Measurements from ENCODE around the gene ZNF324.

Gene ZNF324

GRCh38 chr19:58513694-58514563 is 47.0 kb downstream of the ZNF324 start:
- H3K36me3 ChIP-seq (ENCODE audit: control insufficient read depth, insufficient read depth, low read length), result peaks cover 16% of the 10 kb centered on the region
- peak; percentile 83 to 89 (median 87) for DNase-seq
- no peak overlapping the region for H3K4me3 ChIP-seq (ENCODE audit: insufficient read depth, low read depth, low read length, poor library complexity, severe bottlenecking)
- H3K9me3 ChIP-seq (ENCODE audit: control insufficient read depth, low read length), result no peaks in the 10 kb centered on the region
- H3K27me3 ChIP-seq (replicated peaks; ENCODE audit: control insufficient read depth, insufficient read depth, low read length, poor library complexity, severe bottlenecking), result no peaks in the 10 kb centered on the region
- peak overlapping the region; percentile 42 for H3K27ac ChIP-seq (ENCODE audit: insufficient read depth, low read length, poor library complexity, severe bottlenecking)
- peaks cover 22% of the 10 kb centered on the region for H3K4me1 ChIP-seq (ENCODE audit: control insufficient read depth, insufficient read depth, low read length, poor library complexity, severe bottlenecking)

GRCh38 chr19:58514564-58515022 is 47.7 kb downstream of the ZNF324 start:
- Histone ChIP-seq H3K27ac (ENCODE audit: insufficient read depth, low read length, poor library complexity, severe bottlenecking) (no peak overlapping the region), H3K27me3 (replicated peaks; ENCODE audit: control insufficient read depth, insufficient read depth, low read length, poor library complexity, severe bottlenecking) (no peaks in the 10 kb centered on the region), H3K4me3 (ENCODE audit: insufficient read depth, low read depth, low read length, poor library complexity, severe bottlenecking) (no peak overlapping the region), H3K4me1 (ENCODE audit: control insufficient read depth, insufficient read depth, low read length, poor library complexity, severe bottlenecking) (peaks cover 26% of the 10 kb centered on the region), H3K36me3 (ENCODE audit: control insufficient read depth, insufficient read depth, low read length) (peaks cover 16% of the 10 kb centered on the region), H3K9me3 (ENCODE audit: control insufficient read depth, low read length) (no peaks in the 10 kb centered on the region)
- no peak for DNase-seq

GRCh38 chr19:58515259-58515658 is 48.4 kb downstream of the ZNF324 start:
- no peak overlapping the region for H3K4me3 ChIP-seq (ENCODE audit: insufficient read depth, low read depth, low read length, poor library complexity, severe bottlenecking)
- no peak for DNase-seq
- H3K27me3 ChIP-seq (replicated peaks; ENCODE audit: control insufficient read depth, insufficient read depth, low read length, poor library complexity, severe bottlenecking), result no peaks in the 10 kb centered on the region
- H3K27ac ChIP-seq (ENCODE audit: insufficient read depth, low read length, poor library complexity, severe bottlenecking), result peak overlapping the region; percentile 3
- H3K4me1 ChIP-seq (ENCODE audit: control insufficient read depth, insufficient read depth, low read length, poor library complexity, severe bottlenecking), result peaks cover 26% of the 10 kb centered on the region
- H3K36me3 ChIP-seq (ENCODE audit: control insufficient read depth, insufficient read depth, low read length), result peaks cover 16% of the 10 kb centered on the region
- no peaks in the 10 kb centered on the region for H3K9me3 ChIP-seq (ENCODE audit: control insufficient read depth, low read length)

GRCh38 chr19:58516246-58516836 is 49.5 kb downstream of the ZNF324 start:
- Histone ChIP-seq H3K27ac (ENCODE audit: insufficient read depth, low read length, poor library complexity, severe bottlenecking) (no peak overlapping the region), H3K4me1 (ENCODE audit: control insufficient read depth, insufficient read depth, low read length, poor library complexity, severe bottlenecking) (peaks cover 26% of the 10 kb centered on the region), H3K27me3 (replicated peaks; ENCODE audit: control insufficient read depth, insufficient read depth, low read length, poor library complexity, severe bottlenecking) (no peaks in the 10 kb centered on the region), H3K36me3 (ENCODE audit: control insufficient read depth, insufficient read depth, low read length) (peaks cover 16% of the 10 kb centered on the region), H3K9me3 (ENCODE audit: control insufficient read depth, low read length) (no peaks in the 10 kb centered on the region), H3K4me3 (ENCODE audit: insufficient read depth, low read depth, low read length, poor library complexity, severe bottlenecking) (no peak overlapping the region)
- no peak for DNase-seq

- no peak for DNase-seq
- Histone ChIP-seq H3K4me3 (ENCODE audit: insufficient read depth, low read depth, low read length, poor library complexity, severe bottlenecking) (no peak overlapping the region), H3K4me1 (ENCODE audit: control insufficient read depth, insufficient read depth, low read length, poor library complexity, severe bottlenecking) (peaks cover 26% of the 10 kb centered on the region), H3K27me3 (replicated peaks; ENCODE audit: control insufficient read depth, insufficient read depth, low read length, poor library complexity, severe bottlenecking) (no peaks in the 10 kb centered on the region), H3K36me3 (ENCODE audit: control insufficient read depth, insufficient read depth, low read length) (peaks cover 16% of the 10 kb centered on the region), H3K27ac (ENCODE audit: insufficient read depth, low read length, poor library complexity, severe bottlenecking) (no peak overlapping the region), H3K9me3 (ENCODE audit: control insufficient read depth, low read length) (no peaks in the 10 kb centered on the region)
These were observed 50.3 kb downstream of the ZNF324 start for GRCh38 chr19:58516964-58517833.

GRCh38 chr19:58518256-58519086 is 51.6 kb downstream of the ZNF324 start:
- H3K27ac ChIP-seq (ENCODE audit: insufficient read depth, low read length, poor library complexity, severe bottlenecking), result peak overlapping the region; percentile 73
- peaks cover 16% of the 10 kb centered on the region for H3K36me3 ChIP-seq (ENCODE audit: control insufficient read depth, insufficient read depth, low read length)
- H3K4me1 ChIP-seq (ENCODE audit: control insufficient read depth, insufficient read depth, low read length, poor library complexity, severe bottlenecking), result peaks cover 24% of the 10 kb centered on the region
- DNase-seq, result no peak
- no peaks in the 10 kb centered on the region for H3K9me3 ChIP-seq (ENCODE audit: control insufficient read depth, low read length)
- H3K4me3 ChIP-seq (ENCODE audit: insufficient read depth, low read depth, low read length, poor library complexity, severe bottlenecking), result peak overlapping the region; percentile 61
- no peaks in the 10 kb centered on the region for H3K27me3 ChIP-seq (replicated peaks; ENCODE audit: control insufficient read depth, insufficient read depth, low read length, poor library complexity, severe bottlenecking)

- H3K4me3 ChIP-seq (ENCODE audit: insufficient read depth, low read depth, low read length, poor library complexity, severe bottlenecking), result peak overlapping the region; percentile 61
- H3K4me1 ChIP-seq (ENCODE audit: control insufficient read depth, insufficient read depth, low read length, poor library complexity, severe bottlenecking), result peaks cover 20% of the 10 kb centered on the region
- peaks cover 16% of the 10 kb centered on the region for H3K36me3 ChIP-seq (ENCODE audit: control insufficient read depth, insufficient read depth, low read length)
- no peaks in the 10 kb centered on the region for H3K27me3 ChIP-seq (replicated peaks; ENCODE audit: control insufficient read depth, insufficient read depth, low read length, poor library complexity, severe bottlenecking)
- peak overlapping the region; percentile 73 for H3K27ac ChIP-seq (ENCODE audit: insufficient read depth, low read length, poor library complexity, severe bottlenecking)
- peak; percentile 21 to 41 (median 25) for DNase-seq
- no peaks in the 10 kb centered on the region for H3K9me3 ChIP-seq (ENCODE audit: control insufficient read depth, low read length)
These were observed 52.1 kb downstream of the ZNF324 start for GRCh38 chr19:58519087-58519354.

GRCh38 chr19:58519355-58520256 is 52.7 kb downstream of the ZNF324 start, which contains the start of gene ZBTB45:
TSS of gene ZBTB45 (minus strand) at chr19:58519810. CDS start at chr19:58517673, 2,137 bp downstream.
- no peaks in the 10 kb centered on the region for H3K27me3 ChIP-seq (replicated peaks; ENCODE audit: control insufficient read depth, insufficient read depth, low read length, poor library complexity, severe bottlenecking)
- DNase-seq, result peak; percentile 80 to 84 (median 84)
- peak within 1 kb of the TSS; percentile 73 for H3K27ac ChIP-seq (ENCODE audit: insufficient read depth, low read length, poor library complexity, severe bottlenecking)
- H3K36me3 ChIP-seq (ENCODE audit: control insufficient read depth, insufficient read depth, low read length), result peaks cover 16% of the 10 kb centered on the region
- peak within 1 kb of the TSS; percentile 61 for H3K4me3 ChIP-seq (ENCODE audit: insufficient read depth, low read depth, low read length, poor library complexity, severe bottlenecking)
- H3K4me1 ChIP-seq (ENCODE audit: control insufficient read depth, insufficient read depth, low read length, poor library complexity, severe bottlenecking), result peaks cover 16% of the 10 kb centered on the region
- H3K9me3 ChIP-seq (ENCODE audit: control insufficient read depth, low read length), result no peaks in the 10 kb centered on the region
